ENCODE measurements around the gene GARIN3.

GARIN3 gene

GRCh38 chr5:157198277-157198986 is 32.4 kb upstream of the GARIN3 start:
- TF ChIP-seq, protein P1, sequence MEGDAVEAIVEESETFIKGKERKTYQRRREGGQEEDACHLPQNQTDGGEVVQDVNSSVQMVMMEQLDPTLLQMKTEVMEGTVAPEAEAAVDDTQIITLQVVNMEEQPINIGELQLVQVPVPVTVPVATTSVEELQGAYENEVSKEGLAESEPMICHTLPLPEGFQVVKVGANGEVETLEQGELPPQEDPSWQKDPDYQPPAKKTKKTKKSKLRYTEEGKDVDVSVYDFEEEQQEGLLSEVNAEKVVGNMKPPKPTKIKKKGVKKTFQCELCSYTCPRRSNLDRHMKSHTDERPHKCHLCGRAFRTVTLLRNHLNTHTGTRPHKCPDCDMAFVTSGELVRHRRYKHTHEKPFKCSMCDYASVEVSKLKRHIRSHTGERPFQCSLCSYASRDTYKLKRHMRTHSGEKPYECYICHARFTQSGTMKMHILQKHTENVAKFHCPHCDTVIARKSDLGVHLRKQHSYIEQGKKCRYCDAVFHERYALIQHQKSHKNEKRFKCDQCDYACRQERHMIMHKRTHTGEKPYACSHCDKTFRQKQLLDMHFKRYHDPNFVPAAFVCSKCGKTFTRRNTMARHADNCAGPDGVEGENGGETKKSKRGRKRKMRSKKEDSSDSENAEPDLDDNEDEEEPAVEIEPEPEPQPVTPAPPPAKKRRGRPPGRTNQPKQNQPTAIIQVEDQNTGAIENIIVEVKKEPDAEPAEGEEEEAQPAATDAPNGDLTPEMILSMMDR (IDR thresholded peaks at IDR 0.05; ENCODE audit: low read depth, low read length), result no peak
- H3K4me3 ChIP-seq (ENCODE audit: low read depth, low read length), result no peak overlapping the region
- no peaks in the 10 kb centered on the region for H3K36me3 ChIP-seq
- no peaks in the 10 kb centered on the region for H3K27me3 ChIP-seq (ENCODE audit: insufficient read depth, low read depth, severe bottlenecking)
- no peak for DNase-seq
- no peak overlapping the region for H3K27ac ChIP-seq
- no peaks in the 10 kb centered on the region for H3K9me3 ChIP-seq (ENCODE audit: severe bottlenecking)

DNA sequence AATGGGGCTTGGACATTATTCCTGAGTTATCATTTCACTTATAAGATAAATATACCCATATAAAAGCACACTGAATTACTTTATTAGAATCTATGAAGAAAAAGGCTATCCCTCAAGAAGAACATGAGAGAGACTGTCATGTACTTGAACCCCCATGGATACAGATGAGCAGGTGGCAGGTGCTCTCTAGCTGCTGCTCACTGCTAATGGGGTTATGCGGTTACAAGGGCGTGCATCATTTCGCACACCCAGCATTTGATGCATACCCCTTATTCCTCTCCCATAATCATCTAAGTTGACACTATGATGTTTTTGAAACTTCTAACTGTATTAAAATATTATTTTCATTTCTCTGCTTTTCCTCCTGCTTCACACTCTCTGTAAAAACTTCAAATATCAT is 31.0 kb upstream of the GARIN3 start:
- Histone ChIP-seq H3K27me3 (ENCODE audit: insufficient read depth, low read depth, severe bottlenecking) (no peaks in the 10 kb centered on the region), H3K9me3 (ENCODE audit: severe bottlenecking) (no peaks in the 10 kb centered on the region), H3K27ac (no peak overlapping the region), H3K36me3 (no peaks in the 10 kb centered on the region), H3K4me3 (ENCODE audit: low read depth, low read length) (no peak overlapping the region)
- TF ChIP-seq, protein P1 (IDR thresholded peaks at IDR 0.05; ENCODE audit: low read depth, low read length), result no peak
- DNase-seq, result no peak

DNA sequence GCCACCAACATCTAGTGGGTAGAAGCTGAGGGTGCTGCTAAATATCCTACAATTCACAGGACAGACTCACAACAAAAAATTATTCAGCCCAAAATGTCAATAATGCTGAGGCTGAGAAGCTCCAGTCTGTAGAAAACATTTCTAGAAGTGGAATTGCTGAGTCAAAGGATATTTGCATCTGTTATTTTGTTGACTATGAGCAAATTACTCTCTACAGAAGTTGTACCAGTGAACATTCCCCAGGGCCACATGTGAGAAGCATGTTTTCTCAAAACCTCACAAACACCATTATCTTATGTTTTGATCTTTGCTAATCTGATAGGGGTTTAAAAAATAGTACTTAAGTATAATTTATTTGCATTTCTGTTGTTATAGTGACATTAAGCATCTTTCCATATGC is 30.0 kb upstream of the GARIN3 start:
- TF ChIP-seq, protein P1 (IDR thresholded peaks at IDR 0.05; ENCODE audit: low read depth, low read length), result no peak
- no peak overlapping the region for H3K27ac ChIP-seq

DNA sequence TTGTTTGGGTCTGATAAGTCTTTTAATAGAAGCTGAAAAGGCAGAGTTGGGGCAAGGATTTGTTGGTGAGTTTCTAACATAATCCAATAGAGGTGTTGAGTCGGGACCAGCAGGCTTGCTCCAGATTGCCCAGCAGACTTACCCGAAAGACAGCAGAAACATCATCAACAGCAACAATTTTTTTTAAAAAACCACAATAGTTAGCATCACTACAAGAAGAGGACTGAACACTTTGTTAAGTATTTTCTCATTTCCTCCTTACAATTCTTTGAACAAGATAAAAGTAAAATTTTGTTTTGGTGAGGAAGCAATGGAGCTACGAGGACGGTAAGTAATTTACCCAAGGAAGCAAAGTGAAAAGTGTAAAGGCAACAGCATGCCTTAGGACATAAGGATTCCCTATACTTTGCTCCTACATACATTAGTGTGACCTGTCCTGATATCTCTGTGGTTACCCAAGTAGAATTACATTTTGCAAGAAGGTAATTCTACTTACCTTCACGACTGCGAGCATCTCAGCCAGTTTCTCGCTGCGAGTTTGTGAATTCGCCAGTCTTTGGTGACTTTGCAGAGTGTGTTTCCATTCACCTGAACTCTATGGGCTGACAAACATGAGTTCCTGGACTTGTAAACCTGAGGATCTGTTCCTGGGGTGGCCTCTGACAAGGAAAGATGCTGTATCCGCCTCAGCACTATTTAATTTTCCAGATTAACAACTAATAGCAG is 27.8 kb upstream of the GARIN3 start:
- H3K27me3 ChIP-seq (ENCODE audit: insufficient read depth, low read depth, severe bottlenecking), result no peaks in the 10 kb centered on the region
- TF ChIP-seq, protein P1 (IDR thresholded peaks at IDR 0.05; ENCODE audit: low read depth, low read length), result no peak
- DNase-seq, result no peak
- H3K27ac ChIP-seq, result no peak overlapping the region
- H3K36me3 ChIP-seq, result no peaks in the 10 kb centered on the region
- H3K4me3 ChIP-seq (ENCODE audit: low read depth, low read length), result no peak overlapping the region
- H3K9me3 ChIP-seq (ENCODE audit: severe bottlenecking), result no peaks in the 10 kb centered on the region

More for the DNA sequence above, 30.0 kb upstream of the GARIN3 start:
- DNase-seq, result no peak
- Histone ChIP-seq H3K4me3 (ENCODE audit: low read depth, low read length) (no peak overlapping the region), H3K36me3 (no peaks in the 10 kb centered on the region), H3K9me3 (ENCODE audit: severe bottlenecking) (no peaks in the 10 kb centered on the region), H3K27me3 (ENCODE audit: insufficient read depth, low read depth, severe bottlenecking) (no peaks in the 10 kb centered on the region)

- H3K4me3 ChIP-seq (ENCODE audit: low read depth, low read length), result no peak overlapping the region
- H3K27me3 ChIP-seq (ENCODE audit: insufficient read depth, low read depth, severe bottlenecking), result no peaks in the 10 kb centered on the region
- H3K36me3 ChIP-seq, result no peaks in the 10 kb centered on the region
- H3K9me3 ChIP-seq (ENCODE audit: severe bottlenecking), result no peaks in the 10 kb centered on the region
- no peak overlapping the region for H3K27ac ChIP-seq
- TF ChIP-seq, protein P1 (IDR thresholded peaks at IDR 0.05; ENCODE audit: low read depth, low read length), result no peak
- no peak for DNase-seq
Observed at GRCh38 chr5:157189223-157189622, 23.2 kb upstream of the GARIN3 start.
